Kidney epithelial cell (primary cell): ENCODE data around the gene SQSTM1. TPM values are rescaled to one million over a fixed set of nuclear protein-coding genes. Genes with fewer than 3 reads are reported as not detected.
A peak's percentile ranks its signal among the peaks of the same experiment; 100 is the strongest.

ENCODE experiments used
- DNase-seq: peaks from one replicate; pipeline ENCODE4 v3.0.0-alpha.2; 2010; ENCODE audit warnings: low read depth
- H3K27me3 ChIP-seq: 2 replicates; pipeline ENCODE4 v1.6.0; 2011; ENCODE audit warnings: low read length; ENCODE audit not compliant: control insufficient read depth, insufficient read depth
- H3K36me3 ChIP-seq: 2 replicates; pipeline ENCODE4 v1.5.1; 2011; ENCODE audit warnings: low read length; ENCODE audit not compliant: control insufficient read depth, insufficient read depth
- H3K4me3 ChIP-seq: 2 replicates; pipeline ENCODE4 v1.5.1; 2011; ENCODE audit warnings: low read depth, mild to moderate bottlenecking, control low read depth, low read length
- total RNA-seq: library from RNA; depleted of rRNA; stranded (reverse); fragments of >200 nt; gene quantifications from 2 replicates; pipeline ENCODE4 v1.2.3, GENCODE V29; 2015
- TF ChIP-seq, protein P1 (sequence below): IDR thresholded peaks from 2 replicates; pipeline ENCODE4 v1.5.1; 2011; ENCODE audit warnings: mild to moderate bottlenecking, moderate library complexity, low read length, control low read depth, inconsistent platforms; ENCODE audit not compliant: insufficient read depth, poor library complexity, severe bottlenecking

Gene SQSTM1
- total RNA-seq, 1 donor from 2014 or later = 905 TPM

DNA sequence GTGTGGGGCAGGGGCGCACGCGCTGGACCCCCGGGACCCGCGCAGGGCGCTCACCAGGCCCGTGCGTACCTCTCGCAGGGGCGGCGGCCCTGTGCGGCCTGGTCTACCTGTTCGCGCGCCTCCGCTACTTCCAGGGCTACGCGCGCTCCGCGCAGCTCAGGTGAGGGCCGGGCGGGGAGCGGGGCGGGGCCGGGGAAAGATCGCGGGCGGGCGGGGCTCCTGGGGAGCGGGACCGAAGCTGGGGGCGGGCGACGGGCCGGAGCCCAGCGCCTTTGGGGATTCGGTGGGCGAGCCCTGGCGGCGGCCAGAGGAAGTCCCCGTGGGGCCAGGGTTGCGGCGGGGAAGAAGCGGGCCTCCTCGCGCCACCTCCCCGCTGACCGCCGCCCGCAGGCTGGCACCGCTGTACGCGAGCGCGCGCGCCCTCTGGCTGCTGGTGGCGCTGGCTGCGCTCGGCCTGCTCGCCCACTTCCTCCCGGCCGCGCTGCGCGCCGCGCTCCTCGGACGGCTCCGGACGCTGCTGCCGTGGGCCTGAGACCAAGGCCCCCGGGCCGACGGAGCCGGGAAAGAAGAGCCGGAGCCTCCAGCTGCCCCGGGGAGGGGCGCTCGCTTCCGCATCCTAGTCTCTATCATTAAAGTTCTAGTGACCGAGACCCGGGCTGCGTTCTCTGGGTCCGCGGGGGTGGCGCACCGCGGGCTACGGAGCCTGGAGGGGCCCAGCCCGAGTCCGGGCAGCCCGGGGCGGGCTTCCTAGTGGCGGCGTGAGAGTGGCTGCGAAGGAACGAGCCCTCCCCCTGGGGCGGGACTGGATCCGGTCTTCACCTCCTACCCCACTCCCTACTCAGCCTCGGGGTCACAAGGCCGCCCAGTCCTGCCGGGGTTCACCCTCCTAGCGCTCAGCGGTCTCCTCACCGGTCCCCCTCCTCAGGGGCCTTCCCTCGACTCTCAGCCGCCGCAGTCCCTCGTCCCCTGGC lies 24.6 kb upstream of the SQSTM1 start:
- H3K36me3 ChIP-seq = peaks cover 2% of the 10 kb centered on the region
- no peak for DNase-seq
- TF ChIP-seq, protein P1, sequence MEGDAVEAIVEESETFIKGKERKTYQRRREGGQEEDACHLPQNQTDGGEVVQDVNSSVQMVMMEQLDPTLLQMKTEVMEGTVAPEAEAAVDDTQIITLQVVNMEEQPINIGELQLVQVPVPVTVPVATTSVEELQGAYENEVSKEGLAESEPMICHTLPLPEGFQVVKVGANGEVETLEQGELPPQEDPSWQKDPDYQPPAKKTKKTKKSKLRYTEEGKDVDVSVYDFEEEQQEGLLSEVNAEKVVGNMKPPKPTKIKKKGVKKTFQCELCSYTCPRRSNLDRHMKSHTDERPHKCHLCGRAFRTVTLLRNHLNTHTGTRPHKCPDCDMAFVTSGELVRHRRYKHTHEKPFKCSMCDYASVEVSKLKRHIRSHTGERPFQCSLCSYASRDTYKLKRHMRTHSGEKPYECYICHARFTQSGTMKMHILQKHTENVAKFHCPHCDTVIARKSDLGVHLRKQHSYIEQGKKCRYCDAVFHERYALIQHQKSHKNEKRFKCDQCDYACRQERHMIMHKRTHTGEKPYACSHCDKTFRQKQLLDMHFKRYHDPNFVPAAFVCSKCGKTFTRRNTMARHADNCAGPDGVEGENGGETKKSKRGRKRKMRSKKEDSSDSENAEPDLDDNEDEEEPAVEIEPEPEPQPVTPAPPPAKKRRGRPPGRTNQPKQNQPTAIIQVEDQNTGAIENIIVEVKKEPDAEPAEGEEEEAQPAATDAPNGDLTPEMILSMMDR = peak; percentile 9
- H3K27me3 ChIP-seq = no peaks in the 10 kb centered on the region
- H3K4me3 ChIP-seq = peak overlapping the region; percentile 64

DNA sequence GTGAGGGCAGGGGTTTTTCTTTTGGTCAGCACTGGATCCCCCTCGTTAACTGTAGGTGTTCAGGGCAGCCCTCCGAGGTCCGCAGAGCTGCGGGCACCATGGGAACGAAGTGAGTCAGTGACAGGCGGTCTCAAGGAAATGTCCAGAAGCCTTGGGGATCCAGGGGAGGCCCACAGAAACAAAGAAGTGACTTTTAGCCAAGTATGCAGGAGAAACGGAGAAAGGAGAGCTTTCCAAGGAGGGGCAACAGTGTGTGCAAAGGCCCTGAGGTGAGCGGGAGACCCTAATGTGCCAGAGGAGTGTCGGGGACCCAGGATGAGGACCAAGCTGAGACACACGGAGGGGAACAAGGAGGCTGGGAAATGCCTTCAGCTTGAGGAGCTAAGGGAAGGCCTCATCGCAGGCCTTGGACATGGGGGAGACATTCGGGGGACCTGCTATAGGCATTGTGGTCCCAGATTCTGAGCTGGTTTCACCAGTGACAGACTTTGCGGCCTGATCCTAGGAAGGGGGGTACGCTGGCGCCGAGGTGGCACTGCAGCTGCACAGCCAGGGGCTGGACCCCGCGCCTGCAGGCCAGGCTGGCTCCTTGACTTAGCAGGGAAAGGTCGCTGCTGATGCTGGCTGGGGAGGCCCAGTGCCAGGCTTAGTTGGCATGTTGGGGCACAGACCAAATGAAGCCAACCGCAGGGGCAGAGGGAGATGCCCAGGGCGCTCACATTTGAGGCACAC lies 23.7 kb upstream of the SQSTM1 start:
- Histone ChIP-seq H3K4me3 (no peak overlapping the region), H3K27me3 (no peaks in the 10 kb centered on the region), H3K36me3 (peaks cover 2% of the 10 kb centered on the region)
- DNase-seq = no peak
- TF ChIP-seq, protein P1 = no peak

DNA sequence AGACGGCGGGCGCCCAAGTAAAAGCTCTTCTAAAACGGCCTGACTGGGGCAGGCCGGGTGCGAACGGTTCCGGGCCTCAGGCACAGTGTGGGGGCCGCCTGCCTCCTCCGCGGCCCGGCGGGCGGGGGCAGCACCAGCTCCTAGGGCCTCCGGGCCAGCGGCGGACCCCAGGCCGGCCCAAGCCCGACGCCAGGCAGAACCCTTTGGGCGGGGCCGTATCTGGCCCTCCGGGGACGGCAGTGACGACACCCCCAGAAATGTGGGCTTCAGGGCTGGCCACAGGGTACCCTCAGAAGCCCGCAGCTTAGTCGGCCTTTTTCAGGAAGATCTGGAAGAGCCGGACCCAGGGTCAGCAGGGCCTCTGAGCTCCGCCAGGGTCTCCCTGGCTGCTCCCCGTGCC lies 23.0 kb upstream of the SQSTM1 start:
- DNase-seq = no peak
- Histone ChIP-seq H3K4me3 (no peak overlapping the region), H3K36me3 (peaks cover 2% of the 10 kb centered on the region)

DNA sequence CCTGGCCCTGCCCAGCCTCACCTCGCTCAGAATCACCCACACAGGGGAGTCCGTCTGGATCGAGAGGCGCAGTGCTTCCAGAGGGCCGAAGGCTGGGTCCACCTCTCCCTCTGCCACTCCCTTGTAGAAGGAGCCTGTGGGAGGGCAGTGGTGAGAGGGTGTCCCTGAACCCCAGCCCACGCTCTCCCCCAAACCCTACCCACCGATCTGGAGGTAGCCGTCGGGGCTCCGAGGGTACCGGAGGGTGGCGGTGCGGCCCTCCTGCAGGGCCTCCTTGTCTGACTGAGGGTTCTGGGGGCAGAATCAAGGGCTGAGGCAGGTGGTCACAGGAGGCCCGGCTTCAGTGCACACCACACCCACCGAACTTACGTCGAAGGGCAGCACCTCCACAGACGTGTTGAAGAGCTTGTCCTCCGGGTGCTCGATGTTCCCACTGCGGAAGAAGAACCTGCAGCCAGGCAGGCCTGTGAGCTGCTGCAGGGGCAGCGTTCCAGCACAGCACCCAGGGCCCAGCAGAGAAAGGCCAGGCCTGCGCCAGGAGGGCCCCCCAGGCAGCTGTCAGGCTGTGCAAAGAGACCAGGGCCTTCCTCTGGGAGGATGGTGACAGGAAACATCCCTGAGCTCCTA lies 22.4 kb upstream of the SQSTM1 start:
- TF ChIP-seq, protein P1 = no peak
- Histone ChIP-seq H3K36me3 (peaks cover 2% of the 10 kb centered on the region), H3K4me3 (no peak overlapping the region), H3K27me3 (no peaks in the 10 kb centered on the region)
- no peak for DNase-seq

More for the DNA sequence above, 23.0 kb upstream of the SQSTM1 start:
- H3K27me3 ChIP-seq = no peaks in the 10 kb centered on the region
- TF ChIP-seq, protein P1 = no peak

DNA sequence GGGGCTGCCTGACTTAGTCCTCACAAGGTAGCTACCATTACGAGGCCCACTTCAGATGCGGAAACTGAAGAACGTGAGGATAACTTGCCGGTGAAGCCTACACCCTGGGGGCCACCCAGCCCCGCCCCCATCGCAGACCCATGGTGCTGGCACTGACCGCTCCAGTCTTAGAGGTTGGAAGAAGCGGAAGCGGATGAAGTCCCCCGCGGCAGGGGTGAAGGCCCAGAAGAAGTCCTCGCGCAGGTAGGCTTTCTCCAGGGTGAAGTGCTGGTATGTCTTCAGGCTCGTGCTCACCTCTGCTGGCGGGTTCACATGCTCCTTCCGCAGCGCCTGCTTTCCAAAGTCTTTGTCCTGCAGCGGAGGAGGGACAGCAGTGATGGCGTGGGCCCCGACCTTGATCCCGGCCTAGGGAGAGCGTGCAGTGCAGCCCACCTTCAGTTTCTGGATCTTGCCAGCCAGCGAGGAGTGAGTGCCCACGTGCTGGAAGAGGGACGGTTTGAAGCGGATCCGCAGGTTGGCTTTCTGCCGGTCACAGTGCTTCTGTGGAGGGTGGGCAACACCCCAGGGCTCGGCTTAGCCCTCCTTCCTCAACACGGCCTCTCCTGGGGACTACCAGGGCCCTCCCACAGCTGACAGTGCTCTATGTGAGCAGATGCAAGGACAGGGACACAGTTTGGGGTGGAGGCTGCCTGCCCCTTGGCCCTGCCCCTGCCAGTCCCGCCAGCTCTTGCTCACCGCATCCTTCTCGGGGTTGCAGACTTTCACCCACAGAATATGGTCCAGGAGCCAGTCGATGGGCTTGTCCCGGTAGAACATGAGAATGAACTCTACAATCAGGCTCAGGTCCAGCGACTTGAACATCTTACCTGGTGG lies 21.7 kb upstream of the SQSTM1 start:
- peaks cover 2% of the 10 kb centered on the region for H3K36me3 ChIP-seq
- TF ChIP-seq, protein P1 = no peak
- no peak for DNase-seq
- H3K27me3 ChIP-seq = no peaks in the 10 kb centered on the region
- H3K4me3 ChIP-seq = no peak overlapping the region
